Mucosa of descending colon (tissue), 3 donors: ENCODE data around the gene ZCCHC14. TPM values are rescaled to one million over a fixed set of nuclear protein-coding genes. Genes with fewer than 3 reads are reported as not detected.
"Not testable (repeated sequence)": the region's sequence is repeated elsewhere in the genome, so short reads cannot be mapped to it uniquely, and the experiment has no call there.

Experiments
- ATAC-seq: fragments of 200-7000 bp; cut with Tn5 transposase; one replicate; pipeline ENCODE4 v1.9.1; 2020; ENCODE audit warnings: mild to moderate bottlenecking, moderate library complexity
- DNase-seq, 3 donors: peaks; one replicate each; pipeline ENCODE4 v3.0.0-alpha.2; 2020
- H3K36me3 ChIP-seq: fragments of 200-600 bp; one replicate; pipeline ENCODE4 v1.8.0; 2021; ENCODE audit warnings: low read depth, mild to moderate bottlenecking
- H3K4me1 ChIP-seq: fragments of 200-600 bp; one replicate; pipeline ENCODE4 v1.8.0; 2021; ENCODE audit warnings: low read depth, mild to moderate bottlenecking
- H3K4me3 ChIP-seq: fragments of 200-600 bp; one replicate; pipeline ENCODE4 v1.8.0; 2021; ENCODE audit warnings: mild to moderate bottlenecking
- H3K9me3 ChIP-seq: fragments of 200-600 bp; one replicate; pipeline ENCODE4 v1.8.0; 2021; ENCODE audit warnings: mild to moderate bottlenecking
- intact Hi-C, 2 donors: fragments of 100-400 bp; cut with DNase I in 1 of 2; cut with micrococcal nuclease in 1 of 2; formaldehyde crosslinking; loops; one replicate each; pipeline versions ENCODE4 v1.11.0 to v1.11.1; 2022; cut with DNase I, micrococcal nuclease
- total RNA-seq, 3 donors: library from RNA; stranded (reverse); fragmentation: NEBNext Ultra II Directional in 2 of 3; extraction: Animal tissue kit (Norgen Biotek cat#: 25700) in 2 of 3; gene quantifications; one replicate each; pipeline versions ENCODE4 v1.2.1 to v1.2.4, GENCODE V29; 2021 to 2023
- TF ChIP-seq, protein P1 (sequence below): fragments of 200-600 bp; IDR thresholded peaks from one replicate; pipeline ENCODE4 v1.8.0; 2022; ENCODE audit warnings: antibody characterized with exemption, mild to moderate bottlenecking
- donor health status: DM: no; HTN: no; CAD: no; lungs with moderate emphysema.
- donor health status: DM: no; HTN: no; CAD: no.
- donor health status: DM: no; HTN: yes; CAD: no.

Gene ZCCHC14
- total RNA-seq, 3 donors from 2014 or later: 30.3 to 36.4 (median 32.3) TPM

DNA sequence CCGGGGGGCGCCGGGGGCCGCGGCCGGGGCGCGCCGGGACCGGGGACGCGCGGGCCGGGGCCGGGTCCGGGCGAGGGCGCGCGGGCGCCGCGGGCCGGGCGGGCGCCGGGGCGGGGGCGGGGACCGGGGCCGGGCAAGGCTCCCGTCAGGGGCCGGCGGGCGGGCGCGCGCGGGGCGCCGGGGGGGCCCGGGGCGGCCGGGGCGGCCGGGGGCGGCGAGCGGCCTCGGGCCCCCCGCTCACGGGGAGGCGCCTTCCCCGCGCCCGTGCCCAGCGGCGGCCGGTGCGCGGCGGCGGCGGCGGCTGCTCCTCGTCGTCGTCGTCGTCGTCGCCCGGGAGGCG lies 563 bp downstream of the ZCCHC14 start:
- ATAC-seq: no peak

DNA sequence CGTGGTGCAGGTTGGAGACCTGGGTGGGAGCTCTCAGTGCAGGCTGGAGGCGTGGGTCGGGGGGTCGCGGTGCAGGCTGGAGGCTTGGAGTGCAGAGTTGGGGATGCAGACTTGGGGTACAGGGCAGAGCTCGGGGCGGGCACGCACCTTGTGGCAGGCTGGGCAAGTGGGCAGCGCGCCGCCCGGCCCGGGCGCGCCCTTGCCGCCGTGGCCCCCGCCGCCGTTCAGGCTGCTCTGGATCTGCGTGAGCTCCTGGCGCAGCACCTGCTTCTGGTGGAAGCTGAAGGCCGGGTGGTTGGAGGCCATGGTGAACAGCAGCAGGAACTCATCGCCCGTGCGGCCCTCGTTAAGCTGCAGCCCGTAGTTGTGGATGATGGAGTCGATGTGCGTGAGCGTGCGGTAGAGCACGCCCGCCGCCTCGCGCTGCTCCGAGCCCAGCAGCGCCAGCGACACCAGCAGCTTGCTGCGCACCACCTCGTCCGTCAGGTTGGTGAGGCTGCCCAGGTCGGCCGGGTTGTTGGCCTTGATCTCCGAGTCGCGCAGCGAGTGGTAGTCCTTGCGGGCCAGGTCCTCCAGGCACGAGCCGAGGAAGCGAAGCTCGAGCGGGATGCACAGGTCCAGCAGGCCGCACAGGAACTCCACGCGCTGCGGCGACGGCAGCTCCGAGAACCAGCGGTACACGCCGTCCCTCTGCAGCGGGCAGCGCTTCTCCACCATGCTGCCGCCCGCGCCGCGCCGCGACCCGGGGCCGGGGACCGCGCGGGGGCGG lies 1.1 kb downstream of the ZCCHC14 start:
- H3K4me1 ChIP-seq: peaks cover 26% of the 10 kb centered on the region
- intact Hi-C loops: no loop called here
- H3K9me3 ChIP-seq: no peaks in the 10 kb centered on the region
- no peaks in the 10 kb centered on the region for H3K36me3 ChIP-seq
- H3K4me3 ChIP-seq: no peak overlapping the region
- DNase-seq (peak in 1 of 3 donors; percentile 61), ATAC-seq (no peak)
- TF ChIP-seq, protein P1, sequence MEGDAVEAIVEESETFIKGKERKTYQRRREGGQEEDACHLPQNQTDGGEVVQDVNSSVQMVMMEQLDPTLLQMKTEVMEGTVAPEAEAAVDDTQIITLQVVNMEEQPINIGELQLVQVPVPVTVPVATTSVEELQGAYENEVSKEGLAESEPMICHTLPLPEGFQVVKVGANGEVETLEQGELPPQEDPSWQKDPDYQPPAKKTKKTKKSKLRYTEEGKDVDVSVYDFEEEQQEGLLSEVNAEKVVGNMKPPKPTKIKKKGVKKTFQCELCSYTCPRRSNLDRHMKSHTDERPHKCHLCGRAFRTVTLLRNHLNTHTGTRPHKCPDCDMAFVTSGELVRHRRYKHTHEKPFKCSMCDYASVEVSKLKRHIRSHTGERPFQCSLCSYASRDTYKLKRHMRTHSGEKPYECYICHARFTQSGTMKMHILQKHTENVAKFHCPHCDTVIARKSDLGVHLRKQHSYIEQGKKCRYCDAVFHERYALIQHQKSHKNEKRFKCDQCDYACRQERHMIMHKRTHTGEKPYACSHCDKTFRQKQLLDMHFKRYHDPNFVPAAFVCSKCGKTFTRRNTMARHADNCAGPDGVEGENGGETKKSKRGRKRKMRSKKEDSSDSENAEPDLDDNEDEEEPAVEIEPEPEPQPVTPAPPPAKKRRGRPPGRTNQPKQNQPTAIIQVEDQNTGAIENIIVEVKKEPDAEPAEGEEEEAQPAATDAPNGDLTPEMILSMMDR: no peak

More for the DNA sequence above, 563 bp downstream of the ZCCHC14 start:
- peak overlapping the region; percentile 38 for H3K4me3 ChIP-seq
- peaks cover 25% of the 10 kb centered on the region for H3K4me1 ChIP-seq
- intact Hi-C loops: no loop called here
- DNase-seq: no peak
- no peaks in the 10 kb centered on the region for H3K36me3 ChIP-seq
- TF ChIP-seq, protein P1: no peak
- H3K9me3 ChIP-seq: no peaks in the 10 kb centered on the region

DNA sequence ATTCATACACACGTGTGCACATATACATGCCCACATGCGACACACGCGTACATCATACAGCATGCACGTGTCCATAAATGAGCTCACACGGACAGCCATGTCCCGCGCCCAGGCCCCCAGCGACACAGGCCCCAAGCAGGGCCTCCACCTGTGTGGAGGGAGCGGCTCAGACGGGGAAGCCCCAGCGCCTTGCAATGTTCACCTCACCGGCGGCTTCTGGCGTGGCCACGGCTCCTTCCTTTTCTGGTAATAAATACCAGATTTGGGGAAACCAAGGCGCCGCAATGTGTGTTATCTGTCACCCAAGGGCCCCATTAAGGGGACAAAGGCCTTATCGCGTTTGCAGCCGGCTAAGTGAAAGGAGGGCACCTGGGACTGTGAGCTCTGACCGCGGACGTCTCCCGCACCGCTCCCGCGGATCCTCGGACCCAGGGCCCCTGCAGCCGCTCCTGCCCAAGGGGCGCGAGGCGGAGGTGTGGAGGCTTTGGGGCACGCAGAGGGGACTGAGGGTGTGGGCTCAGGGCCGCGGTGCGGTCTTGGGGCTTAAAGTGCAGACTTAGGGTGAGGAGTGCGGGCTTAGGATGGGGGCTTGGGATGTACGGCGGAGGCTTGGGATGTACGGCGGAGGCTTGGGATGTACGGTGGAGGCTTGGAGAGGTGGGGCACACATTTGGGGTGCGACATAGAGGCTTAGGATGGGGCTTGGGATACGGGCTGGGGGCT lies 1.9 kb downstream of the ZCCHC14 start:
- H3K4me3 ChIP-seq, H3K9me3 ChIP-seq, H3K36me3 ChIP-seq, intact Hi-C loops: not testable (repeated sequence)
- DNase-seq (peak; percentile 64 to 78 (median 73)), ATAC-seq (peak; percentile 30)
- H3K4me1 ChIP-seq: peaks cover 26% of the 10 kb centered on the region

- no peak for ATAC-seq
- peaks cover 31% of the 10 kb centered on the region for H3K4me1 ChIP-seq
- intact Hi-C loops: no loop called here
- H3K9me3 ChIP-seq: no peaks in the 10 kb centered on the region
- no peak for DNase-seq
- TF ChIP-seq, protein P1: no peak
- H3K36me3 ChIP-seq: no peaks in the 10 kb centered on the region
- H3K4me3 ChIP-seq: no peak overlapping the region
These were observed 2.6 kb downstream of the ZCCHC14 start for GRCh38 chr16:87490096-87490798.

- intact Hi-C loops: no loop called here
- H3K4me3 ChIP-seq: no peak overlapping the region
These were observed 3.3 kb downstream of the ZCCHC14 start for GRCh38 chr16:87489434-87490045.

GRCh38 chr16:87488960-87489359 lies 3.9 kb downstream of the ZCCHC14 start:
- DNase-seq, ATAC-seq, H3K9me3 ChIP-seq, H3K4me3 ChIP-seq, H3K36me3 ChIP-seq, intact Hi-C loops: not testable (repeated sequence)
- H3K4me1 ChIP-seq: peaks cover 41% of the 10 kb centered on the region

More at GRCh38 chr16:87489434-87490045, 3.3 kb downstream of the ZCCHC14 start:
- H3K4me1 ChIP-seq: peaks cover 38% of the 10 kb centered on the region
- H3K9me3 ChIP-seq: no peaks in the 10 kb centered on the region
- TF ChIP-seq, protein P1: no peak
- no peak for ATAC-seq
- no peaks in the 10 kb centered on the region for H3K36me3 ChIP-seq
- no peak for DNase-seq
